Measurements from ENCODE around the gene LTBP3.

LTBP3 gene

DNA sequence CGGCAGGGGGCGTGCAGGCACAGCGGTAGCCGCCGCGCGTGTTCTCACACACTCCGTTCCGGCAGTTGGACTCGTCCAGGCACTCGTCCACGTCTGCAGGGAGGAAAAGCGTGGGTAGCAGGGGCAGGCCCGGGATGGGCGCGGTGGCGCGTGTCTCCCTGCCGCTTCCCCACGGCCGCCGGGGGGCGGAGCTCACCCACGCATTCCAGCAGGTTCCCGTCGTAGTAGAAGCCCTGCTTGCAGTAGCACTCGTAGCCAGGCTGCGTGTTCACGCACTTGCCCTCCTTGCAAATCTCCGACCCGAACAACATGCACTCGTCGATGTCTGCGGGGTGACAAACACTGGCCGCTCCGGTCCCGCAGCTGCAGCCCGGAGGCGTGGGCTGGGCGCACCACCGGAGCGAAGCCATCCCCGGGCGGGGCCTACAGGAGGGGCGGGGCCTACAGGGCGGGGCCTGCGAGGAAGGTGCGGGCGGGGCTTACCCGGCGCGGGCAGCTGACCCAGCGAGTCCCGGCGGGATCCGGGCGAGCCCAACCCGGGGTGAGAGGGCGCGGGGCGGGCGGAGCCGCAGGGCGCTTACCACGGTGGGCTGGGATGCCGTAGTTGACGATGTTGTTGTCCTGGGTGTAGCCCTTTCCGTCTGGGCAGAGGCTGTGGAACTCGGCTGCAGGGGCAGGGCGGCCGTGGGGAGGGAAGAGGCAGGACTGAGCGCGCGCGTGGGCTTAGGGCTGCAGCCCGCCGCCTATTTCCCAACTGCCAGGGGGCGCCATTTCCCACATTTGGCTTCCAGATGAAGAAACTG, 17.7 kb downstream of the LTBP3 start (continued):
- TF ChIP-seq ZBTB48 (tag by site-specific recombination; IDR thresholded peaks at IDR 0.05) (peak; percentile 56; the same call in 1 of the 2 replicates), ZBTB8A (tag by site-specific recombination; IDR thresholded peaks at IDR 0.05) (peak; percentile 100), ZNF132 (tag by site-specific recombination; IDR thresholded peaks at IDR 0.05; ENCODE audit: borderline replicate concordance) (no peak), ZNF626 (tag by site-specific recombination; IDR thresholded peaks at IDR 0.05) (no peak), ZFHX2 (tag by site-specific recombination; conservative IDR thresholded peaks at IDR 0.05) (peak; percentile 96), ZNF514 (tag by site-specific recombination; IDR thresholded peaks at IDR 0.05) (no peak), YY1 (tag by site-specific recombination; IDR thresholded peaks at IDR 0.05) (no peak), ZNF146 (tag by site-specific recombination; IDR thresholded peaks at IDR 0.05) (no peak), SP2 (tag by site-specific recombination; IDR thresholded peaks at IDR 0.05) (peak; percentile 75)
- TF ChIP-seq, protein P1, sequence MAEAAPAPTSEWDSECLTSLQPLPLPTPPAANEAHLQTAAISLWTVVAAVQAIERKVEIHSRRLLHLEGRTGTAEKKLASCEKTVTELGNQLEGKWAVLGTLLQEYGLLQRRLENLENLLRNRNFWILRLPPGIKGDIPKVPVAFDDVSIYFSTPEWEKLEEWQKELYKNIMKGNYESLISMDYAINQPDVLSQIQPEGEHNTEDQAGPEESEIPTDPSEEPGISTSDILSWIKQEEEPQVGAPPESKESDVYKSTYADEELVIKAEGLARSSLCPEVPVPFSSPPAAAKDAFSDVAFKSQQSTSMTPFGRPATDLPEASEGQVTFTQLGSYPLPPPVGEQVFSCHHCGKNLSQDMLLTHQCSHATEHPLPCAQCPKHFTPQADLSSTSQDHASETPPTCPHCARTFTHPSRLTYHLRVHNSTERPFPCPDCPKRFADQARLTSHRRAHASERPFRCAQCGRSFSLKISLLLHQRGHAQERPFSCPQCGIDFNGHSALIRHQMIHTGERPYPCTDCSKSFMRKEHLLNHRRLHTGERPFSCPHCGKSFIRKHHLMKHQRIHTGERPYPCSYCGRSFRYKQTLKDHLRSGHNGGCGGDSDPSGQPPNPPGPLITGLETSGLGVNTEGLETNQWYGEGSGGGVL (tag by site-specific recombination; IDR thresholded peaks at IDR 0.05) = no peak; the same call in 1 of the 2 replicates
- TF ChIP-seq, protein P2, sequence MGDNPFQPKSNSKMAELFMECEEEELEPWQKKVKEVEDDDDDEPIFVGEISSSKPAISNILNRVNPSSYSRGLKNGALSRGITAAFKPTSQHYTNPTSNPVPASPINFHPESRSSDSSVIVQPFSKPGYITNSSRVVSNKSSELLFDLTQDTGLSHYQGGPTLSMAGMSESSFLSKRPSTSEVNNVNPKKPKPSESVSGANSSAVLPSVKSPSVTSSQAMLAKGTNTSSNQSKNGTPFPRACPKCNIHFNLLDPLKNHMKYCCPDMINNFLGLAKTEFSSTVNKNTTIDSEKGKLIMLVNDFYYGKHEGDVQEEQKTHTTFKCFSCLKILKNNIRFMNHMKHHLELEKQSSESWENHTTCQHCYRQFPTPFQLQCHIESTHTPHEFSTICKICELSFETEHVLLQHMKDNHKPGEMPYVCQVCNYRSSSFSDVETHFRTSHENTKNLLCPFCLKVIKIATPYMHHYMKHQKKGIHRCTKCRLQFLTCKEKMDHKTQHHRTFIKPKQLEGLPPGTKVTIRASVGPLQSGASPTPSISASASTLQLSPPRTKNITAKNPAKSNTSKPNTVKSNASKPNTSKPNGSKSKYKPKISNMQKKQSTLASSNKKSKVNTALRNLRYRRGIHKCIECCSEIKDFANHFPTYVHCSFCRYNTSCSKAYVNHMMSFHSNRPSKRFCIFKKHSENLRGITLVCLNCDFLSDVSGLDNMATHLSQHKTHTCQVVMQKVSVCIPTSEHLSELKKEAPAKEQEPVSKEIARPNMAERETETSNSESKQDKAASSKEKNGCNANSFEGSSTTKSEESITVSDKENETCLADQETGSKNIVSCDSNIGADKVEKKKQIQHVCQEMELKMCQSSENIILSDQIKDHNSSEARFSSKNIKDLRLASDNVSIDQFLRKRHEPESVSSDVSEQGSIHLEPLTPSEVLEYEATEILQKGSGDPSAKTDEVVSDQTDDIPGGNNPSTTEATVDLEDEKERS (tag by site-specific recombination; IDR thresholded peaks at IDR 0.05) = no peak

DNA sequence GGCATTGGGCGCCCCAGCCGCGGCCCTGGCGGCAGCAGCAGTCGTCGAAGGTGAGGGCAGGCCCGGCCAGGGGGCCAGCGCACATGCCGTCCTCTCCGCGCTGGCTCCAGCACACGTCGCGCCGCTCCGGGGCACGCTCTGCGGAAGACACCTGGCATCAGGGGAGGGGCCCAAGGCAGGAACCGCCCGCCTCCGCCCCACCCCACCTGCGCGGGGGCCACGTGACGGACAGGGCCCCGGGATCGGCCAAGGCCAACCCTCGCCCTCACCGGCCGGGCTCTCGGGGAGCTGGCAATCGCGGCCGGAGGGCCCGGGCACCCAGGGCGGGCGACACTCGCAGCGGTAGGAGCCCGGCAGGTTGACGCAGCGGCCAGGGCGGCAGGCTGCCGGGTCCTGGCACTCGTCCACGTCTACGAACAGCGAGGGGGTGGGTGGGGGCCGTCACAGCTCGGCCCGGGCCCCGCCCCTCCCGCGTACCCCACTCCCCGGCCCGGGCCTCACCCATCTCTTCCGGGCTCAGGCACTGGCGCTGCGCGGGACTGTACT, 18.3 kb downstream of the LTBP3 start:
- H3K9me3 ChIP-seq (ENCODE audit: control insufficient read depth, insufficient read depth, low read depth, low read length) = no peaks in the 10 kb centered on the region
- H3K27ac ChIP-seq (ENCODE audit: extremely low read depth, low read depth, low read length) = peak overlapping the region; percentile 69; the same call in 1 of the 2 replicates
- ChIA-PET CTCF (interaction anchor here (0.7 to 4.5 kb wide), 13 partner anchors 10 to 313 kb away, joined by 3 to 133 read pairs (median 11); partner anchors contain the start of genes FAM89B, KAT5, SCYL1 and ZNRD2), POLR2A (interaction anchor here (0.6 to 2.6 kb wide), 15 partner anchors 9 to 278 kb away, joined by 3 to 39 read pairs (median 9); partner anchors contain the start of genes FAM89B, MALAT1, MAP3K11 and NEAT1)
- peak overlapping the region; percentile 47 for H3K4me3 ChIP-seq (ENCODE audit: low read depth, low read length)
- H3K4me1 ChIP-seq (ENCODE audit: control insufficient read depth, insufficient read depth, low read length) = peaks cover 3% of the 10 kb centered on the region; the same call in 1 of the 2 replicates
- peaks cover 0 to 83% of the 10 kb centered on the region in 2 experiments; a peak in 2 of 3 replicates for H3K36me3 ChIP-seq (ENCODE audit: control insufficient read depth in 2 of 2, insufficient read depth in 1 of 2, low read length in 2 of 2)
- TF ChIP-seq ZNF157 (tag by site-specific recombination; IDR thresholded peaks at IDR 0.05) (no peak), SETDB1 (IDR thresholded peaks at IDR 0.05; ENCODE audit: insufficient read length, low read length) (no peak), ZNF529 (tag by site-specific recombination; IDR thresholded peaks at IDR 0.05; ENCODE audit: insufficient replicate concordance) (no peak), ZNF155 (tag by site-specific recombination; IDR thresholded peaks at IDR 0.05) (no peak), ZNF549 (tag by site-specific recombination; IDR thresholded peaks at IDR 0.05) (no peak), ZNF701 (tag by site-specific recombination; IDR thresholded peaks at IDR 0.05) (no peak), WT1 (tag by site-specific recombination; IDR thresholded peaks at IDR 0.05) (no peak), ZXDB (tag by site-specific recombination; IDR thresholded peaks at IDR 0.05) (no peak)
- TF ChIP-seq, protein P3, sequence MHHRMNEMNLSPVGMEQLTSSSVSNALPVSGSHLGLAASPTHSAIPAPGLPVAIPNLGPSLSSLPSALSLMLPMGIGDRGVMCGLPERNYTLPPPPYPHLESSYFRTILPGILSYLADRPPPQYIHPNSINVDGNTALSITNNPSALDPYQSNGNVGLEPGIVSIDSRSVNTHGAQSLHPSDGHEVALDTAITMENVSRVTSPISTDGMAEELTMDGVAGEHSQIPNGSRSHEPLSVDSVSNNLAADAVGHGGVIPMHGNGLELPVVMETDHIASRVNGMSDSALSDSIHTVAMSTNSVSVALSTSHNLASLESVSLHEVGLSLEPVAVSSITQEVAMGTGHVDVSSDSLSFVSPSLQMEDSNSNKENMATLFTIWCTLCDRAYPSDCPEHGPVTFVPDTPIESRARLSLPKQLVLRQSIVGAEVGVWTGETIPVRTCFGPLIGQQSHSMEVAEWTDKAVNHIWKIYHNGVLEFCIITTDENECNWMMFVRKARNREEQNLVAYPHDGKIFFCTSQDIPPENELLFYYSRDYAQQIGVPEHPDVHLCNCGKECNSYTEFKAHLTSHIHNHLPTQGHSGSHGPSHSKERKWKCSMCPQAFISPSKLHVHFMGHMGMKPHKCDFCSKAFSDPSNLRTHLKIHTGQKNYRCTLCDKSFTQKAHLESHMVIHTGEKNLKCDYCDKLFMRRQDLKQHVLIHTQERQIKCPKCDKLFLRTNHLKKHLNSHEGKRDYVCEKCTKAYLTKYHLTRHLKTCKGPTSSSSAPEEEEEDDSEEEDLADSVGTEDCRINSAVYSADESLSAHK (tag by site-specific recombination; IDR thresholded peaks at IDR 0.05) = no peak
- TF ChIP-seq, protein P4, sequence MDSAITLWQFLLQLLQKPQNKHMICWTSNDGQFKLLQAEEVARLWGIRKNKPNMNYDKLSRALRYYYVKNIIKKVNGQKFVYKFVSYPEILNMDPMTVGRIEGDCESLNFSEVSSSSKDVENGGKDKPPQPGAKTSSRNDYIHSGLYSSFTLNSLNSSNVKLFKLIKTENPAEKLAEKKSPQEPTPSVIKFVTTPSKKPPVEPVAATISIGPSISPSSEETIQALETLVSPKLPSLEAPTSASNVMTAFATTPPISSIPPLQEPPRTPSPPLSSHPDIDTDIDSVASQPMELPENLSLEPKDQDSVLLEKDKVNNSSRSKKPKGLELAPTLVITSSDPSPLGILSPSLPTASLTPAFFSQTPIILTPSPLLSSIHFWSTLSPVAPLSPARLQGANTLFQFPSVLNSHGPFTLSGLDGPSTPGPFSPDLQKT (IDR thresholded peaks at IDR 0.05; ENCODE audit: borderline replicate concordance, low read depth, low read length) = no peak
- TF ChIP-seq, protein P5, sequence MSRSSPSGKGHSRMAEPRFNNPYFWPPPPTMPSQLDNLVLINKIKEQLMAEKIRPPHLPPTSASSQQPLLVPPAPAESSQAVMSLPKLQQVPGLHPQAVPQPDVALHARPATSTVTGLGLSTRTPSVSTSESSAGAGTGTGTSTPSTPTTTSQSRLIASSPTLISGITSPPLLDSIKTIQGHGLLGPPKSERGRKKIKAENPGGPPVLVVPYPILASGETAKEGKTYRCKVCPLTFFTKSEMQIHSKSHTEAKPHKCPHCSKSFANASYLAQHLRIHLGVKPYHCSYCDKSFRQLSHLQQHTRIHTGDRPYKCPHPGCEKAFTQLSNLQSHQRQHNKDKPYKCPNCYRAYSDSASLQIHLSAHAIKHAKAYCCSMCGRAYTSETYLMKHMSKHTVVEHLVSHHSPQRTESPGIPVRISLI (tag by site-specific recombination; IDR thresholded peaks at IDR 0.05) = no peak

Data from HEK293 (cell line).